VCaP (cell line): ENCODE results near the gene TSPAN32.
"Not testable (repeated sequence)": the region's sequence is repeated elsewhere in the genome, so short reads cannot be mapped to it uniquely, and the experiment has no call there.

ENCODE experiments used
- H3K27ac ChIP-seq: fragments of 450-650 bp; 2 replicates; pipeline ENCODE4 v1.5.1; 2017
- TF ChIP-seq, protein P1 (sequence below): fragments of 450-650 bp; conservative IDR thresholded peaks from 2 replicates; pipeline ENCODE4 v1.5.1; 2017; ENCODE audit warnings: mild to moderate bottlenecking, moderate library complexity

The TSPAN32 gene

GRCh38 chr11:2360081-2360642 lies 58.3 kb downstream of the TSPAN32 start:
- H3K27ac ChIP-seq = no peak overlapping the region
- TF ChIP-seq, protein P1, sequence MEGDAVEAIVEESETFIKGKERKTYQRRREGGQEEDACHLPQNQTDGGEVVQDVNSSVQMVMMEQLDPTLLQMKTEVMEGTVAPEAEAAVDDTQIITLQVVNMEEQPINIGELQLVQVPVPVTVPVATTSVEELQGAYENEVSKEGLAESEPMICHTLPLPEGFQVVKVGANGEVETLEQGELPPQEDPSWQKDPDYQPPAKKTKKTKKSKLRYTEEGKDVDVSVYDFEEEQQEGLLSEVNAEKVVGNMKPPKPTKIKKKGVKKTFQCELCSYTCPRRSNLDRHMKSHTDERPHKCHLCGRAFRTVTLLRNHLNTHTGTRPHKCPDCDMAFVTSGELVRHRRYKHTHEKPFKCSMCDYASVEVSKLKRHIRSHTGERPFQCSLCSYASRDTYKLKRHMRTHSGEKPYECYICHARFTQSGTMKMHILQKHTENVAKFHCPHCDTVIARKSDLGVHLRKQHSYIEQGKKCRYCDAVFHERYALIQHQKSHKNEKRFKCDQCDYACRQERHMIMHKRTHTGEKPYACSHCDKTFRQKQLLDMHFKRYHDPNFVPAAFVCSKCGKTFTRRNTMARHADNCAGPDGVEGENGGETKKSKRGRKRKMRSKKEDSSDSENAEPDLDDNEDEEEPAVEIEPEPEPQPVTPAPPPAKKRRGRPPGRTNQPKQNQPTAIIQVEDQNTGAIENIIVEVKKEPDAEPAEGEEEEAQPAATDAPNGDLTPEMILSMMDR = no peak

DNA sequence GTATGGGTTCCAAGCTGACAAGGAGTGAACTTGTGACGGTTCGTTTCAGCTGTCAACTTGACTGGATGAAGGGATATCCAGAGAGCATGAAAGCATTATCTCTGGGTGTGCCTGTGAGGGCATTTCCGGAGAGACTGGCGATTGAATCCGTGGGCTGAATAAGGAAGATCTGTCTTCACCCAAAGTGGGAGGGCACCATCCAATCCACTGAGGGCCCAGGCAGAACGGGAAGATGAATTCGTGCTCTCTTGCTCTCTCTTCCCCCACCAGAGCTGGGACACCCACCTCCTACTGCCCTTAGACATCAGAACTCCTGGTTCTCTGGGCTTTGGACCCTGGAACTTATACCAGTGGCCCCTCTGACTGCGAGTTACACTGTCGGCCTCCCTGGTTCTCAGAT lies 59.8 kb downstream of the TSPAN32 start:
- H3K27ac ChIP-seq = no peak overlapping the region
- TF ChIP-seq, protein P1 = no peak

GRCh38 chr11:2362414-2362813 lies 60.6 kb downstream of the TSPAN32 start:
- H3K27ac ChIP-seq = no peak overlapping the region
- TF ChIP-seq, protein P1 = no peak

GRCh38 chr11:2363130-2363529 lies 61.3 kb downstream of the TSPAN32 start:
- H3K27ac ChIP-seq = no peak overlapping the region
- TF ChIP-seq, protein P1 = no peak

DNA sequence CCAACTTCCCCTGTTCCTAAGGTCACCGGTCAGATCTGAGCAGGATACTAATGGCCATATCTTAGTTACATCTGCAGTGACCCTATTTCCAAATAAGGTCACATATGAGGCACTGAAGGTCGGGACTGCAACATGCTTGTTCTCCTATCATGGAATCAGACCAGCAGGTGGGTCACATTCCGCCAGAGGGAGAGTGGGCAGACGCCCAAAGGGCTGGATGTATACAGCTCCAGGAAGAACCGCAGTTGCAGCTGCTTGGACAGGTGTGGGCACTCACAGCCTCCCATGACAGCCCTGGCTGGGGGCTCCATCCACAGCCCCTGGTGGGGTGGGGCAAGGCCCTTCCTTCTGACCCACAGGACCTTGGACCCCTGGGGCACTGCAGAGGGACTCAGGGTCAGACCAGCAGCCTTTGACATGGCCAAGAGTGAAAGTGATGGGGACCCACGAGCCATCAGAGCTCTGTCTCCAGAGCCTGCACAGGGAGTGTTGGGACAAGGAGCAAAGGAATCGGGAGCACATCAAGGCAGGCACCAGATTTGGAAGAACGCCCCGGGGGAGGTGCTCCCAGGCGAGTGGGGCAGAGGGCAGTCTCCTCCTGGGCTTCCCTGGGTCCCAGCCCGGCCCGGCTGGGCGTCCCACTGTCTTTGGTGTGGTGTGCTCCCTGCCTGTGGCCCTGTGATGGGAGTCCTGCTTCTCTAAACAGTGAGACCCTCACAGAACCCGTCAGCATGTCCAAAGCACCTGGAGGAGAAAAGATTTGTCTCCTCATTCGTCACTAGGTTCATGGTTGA lies 62.0 kb downstream of the TSPAN32 start:
- TF ChIP-seq, protein P1 = no peak
- no peak overlapping the region for H3K27ac ChIP-seq

DNA sequence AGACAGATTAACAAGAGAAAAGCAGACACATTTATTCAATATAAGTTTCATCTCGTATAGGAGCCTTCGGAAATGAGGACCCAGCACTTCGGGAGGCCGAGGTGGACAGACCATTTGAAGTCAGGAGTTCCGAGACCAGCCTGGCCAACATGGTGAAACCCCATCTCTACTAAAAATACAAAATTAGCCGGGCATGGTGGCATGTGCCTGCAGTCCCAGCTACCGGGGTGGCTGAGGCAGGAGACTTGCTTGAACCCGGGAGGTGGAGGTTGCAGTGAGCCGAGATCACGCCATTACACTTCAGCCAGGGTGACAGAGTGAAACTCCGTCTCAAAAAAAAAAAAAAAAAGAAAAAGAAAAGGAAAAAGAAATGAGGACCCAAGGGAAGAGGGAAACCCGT lies 62.6 kb downstream of the TSPAN32 start:
- not testable (repeated sequence) for H3K27ac ChIP-seq

GRCh38 chr11:2365571-2366210 lies 63.9 kb downstream of the TSPAN32 start:
- H3K27ac ChIP-seq = no peak overlapping the region
- TF ChIP-seq, protein P1 = no peak

- TF ChIP-seq, protein P1 = no peak
- no peak overlapping the region for H3K27ac ChIP-seq
Observed at GRCh38 chr11:2366276-2366675, 64.5 kb downstream of the TSPAN32 start.
